IMR-90 (cell line): ENCODE measurements around the gene SSX4B.
"Not testable (repeated sequence)": the region's sequence is repeated elsewhere in the genome, so short reads cannot be mapped to it uniquely, and the experiment has no call there.

Source experiments
- CTCF ChIP-seq: conservative IDR thresholded peaks from 2 replicates; pipeline ENCODE4 v1.5.1; 2012; ENCODE audit warnings: mild to moderate bottlenecking, low read depth, low read length, improper control_type of control experiment
- MXI1 ChIP-seq: IDR thresholded peaks from 2 replicates; pipeline ENCODE4 v1.6.1; 2012; ENCODE audit warnings: low read depth, mild to moderate bottlenecking, low read length, moderate library complexity, borderline replicate concordance

- not testable (repeated sequence) for TF ChIP-seq CTCF, MXI1
These were observed 43.9 kb downstream of the SSX4B start for GRCh38 chrX:48367717-48368408.
